Naive B cell (primary cell): ENCODE data around the gene EXOC8. TPM values are rescaled to one million over a fixed set of nuclear protein-coding genes. Genes with fewer than 3 reads are reported as not detected.

Experiments used
- ATAC-seq, 2 donors: fragments of 150-1000 bp; cut with Tn5 transposase; 2 replicates each; pipeline ENCODE4 v1.10.0; 2021; ENCODE audit warnings: low read depth in 2 of 2, mild to moderate bottlenecking in 2 of 2, moderate library complexity in 2 of 2
- DNase-seq: peaks from one replicate; pipeline ENCODE4 v3.0.0; 2022
- H3K27ac Mint-ChIP-seq, 6 donors: one replicate each; pipeline ENCODE4 v1.8.0; 2020 to 2022; ENCODE audit warnings: mild to moderate bottlenecking in 6 of 6, mixed read lengths in 6 of 6, moderate library complexity in 5 of 6, inconsistent platforms in 2 of 6
- H3K27me3 Mint-ChIP-seq, 3 donors: one replicate each; pipeline ENCODE4 v1.8.0; 2021 to 2022; ENCODE audit warnings: mixed read lengths in 3 of 3, mild to moderate bottlenecking in 1 of 3
- H3K36me3 Mint-ChIP-seq, 2 donors: one replicate each; pipeline ENCODE4 v1.8.0; 2020 to 2022; ENCODE audit warnings: mixed read lengths in 2 of 2, inconsistent platforms in 1 of 2, mild to moderate bottlenecking in 1 of 2
- H3K4me1 Mint-ChIP-seq, 3 donors: one replicate each; pipeline ENCODE4 v1.8.0; 2020 to 2022; ENCODE audit warnings: mixed read lengths in 3 of 3, inconsistent platforms in 1 of 3, mild to moderate bottlenecking in 1 of 3, moderate library complexity in 1 of 3
- H3K4me3 Mint-ChIP-seq, 8 donors: one replicate each; pipeline ENCODE4 v1.8.0; 2020 to 2022; ENCODE audit warnings: mild to moderate bottlenecking in 8 of 8, mixed read lengths in 8 of 8, moderate library complexity in 8 of 8, inconsistent platforms in 2 of 8
- H3K9me3 Mint-ChIP-seq, 7 donors: one replicate each; pipeline ENCODE4 v1.8.0; 2020 to 2022; ENCODE audit warnings: mixed read lengths in 7 of 7, mild to moderate bottlenecking in 5 of 7, inconsistent platforms in 2 of 7, moderate library complexity in 1 of 7
- polyA plus RNA-seq, 6 donors: library from polyadenylated mRNA; unstranded; fragments of 300-500 nt; fragmentation: Illumina TruSeq; gene quantifications; one replicate each; pipeline ENCODE4 v1.2.3, GENCODE V29; 2021; ENCODE audit warnings: low read depth in 6 of 6

EXOC8 gene
- 1 to 10 TPM; 3.2 to 6.0 (median 4.5) TPM for polyA plus RNA-seq

DNA sequence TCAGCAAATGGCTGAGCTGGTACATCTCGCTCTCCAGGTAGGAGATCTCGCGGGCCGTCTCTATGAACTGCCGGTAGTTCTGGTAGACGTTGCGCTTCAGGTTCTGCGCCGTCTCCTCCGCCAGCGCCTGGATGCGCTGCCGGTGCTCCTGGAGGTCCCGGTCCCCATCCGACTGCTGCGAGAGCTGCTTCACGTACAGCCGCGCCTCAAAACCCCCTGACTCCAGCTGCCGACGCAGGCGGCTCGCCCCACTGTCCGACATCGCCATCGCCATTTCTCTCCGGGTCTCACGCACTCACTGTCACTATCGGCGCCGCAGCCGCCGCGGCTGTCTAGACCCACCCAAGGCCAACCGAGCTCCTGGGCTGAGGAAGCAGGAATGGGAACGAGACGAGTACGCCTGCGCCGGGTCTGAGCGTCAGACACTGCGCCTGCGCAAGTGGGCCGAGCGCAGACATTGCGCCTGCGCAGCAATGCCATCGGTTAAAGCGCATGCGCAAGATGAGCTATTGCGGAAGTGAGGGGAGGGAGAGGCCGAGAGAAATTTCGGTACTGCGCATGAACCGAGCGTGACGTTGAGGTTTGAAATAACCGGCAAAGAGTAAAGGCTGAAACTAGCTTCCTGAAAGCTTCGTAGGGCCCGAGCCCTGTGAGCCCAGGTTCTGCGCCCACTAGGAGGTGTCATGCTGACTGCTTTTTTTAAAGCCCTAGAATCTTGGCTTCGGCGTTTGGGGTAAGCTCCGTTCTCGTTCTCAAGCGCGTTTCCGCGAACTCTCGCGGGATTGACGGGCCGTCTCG is at the start of gene EXOC8:
Gene EXOC8, minus strand, starts transcription at position 381 of the 798 bp plus-strand sequence. Its CDS starts 107 bp downstream, at position 274.
- DNase-seq, result peak; percentile 99
- H3K9me3 Mint-ChIP-seq, result no peaks in the 10 kb centered on the region
- H3K4me3 Mint-ChIP-seq, result peak within 1 kb of the TSS; percentile 90 to 100 (median 99)
- H3K4me1 Mint-ChIP-seq, result peaks cover 44 to 74% (median 44%) of the 10 kb centered on the region in 3 donors
- no peaks in the 10 kb centered on the region for H3K27me3 Mint-ChIP-seq
- H3K36me3 Mint-ChIP-seq, result peaks cover 5 to 8% of the 10 kb centered on the region in 2 donors
- peak; percentile 77 for ATAC-seq
- peak within 1 kb of the TSS; percentile 99 to 100 (median 100) for H3K27ac Mint-ChIP-seq

DNA sequence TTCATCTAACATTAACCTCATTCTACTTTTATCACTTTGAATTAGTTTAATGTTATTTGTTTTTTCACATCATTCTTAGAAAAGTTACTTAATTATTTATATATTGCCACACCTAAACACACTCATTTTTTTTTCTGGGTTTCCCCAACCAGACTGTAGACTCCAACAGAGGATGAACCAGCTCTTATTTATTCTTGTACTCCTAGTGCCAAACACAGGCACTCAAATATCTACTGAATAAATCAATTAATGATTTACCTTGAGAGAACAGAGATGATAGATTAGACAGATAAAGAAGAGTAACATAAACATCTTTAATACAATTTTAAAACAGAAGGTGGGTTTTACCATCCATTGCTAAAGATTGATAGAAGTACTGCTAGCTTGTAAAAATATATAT is 48.8 kb upstream of the EXOC8 start:
- DNase-seq (no peak), ATAC-seq (no peak)
- Mint-ChIP-seq H3K4me1 (peaks cover 20 to 47% (median 46%) of the 10 kb centered on the region in 3 donors), H3K9me3 (no peaks in the 10 kb centered on the region), H3K4me3 (no peak overlapping the region), H3K27me3 (no peaks in the 10 kb centered on the region), H3K27ac (no peak overlapping the region), H3K36me3 (peaks cover 0 to 6% of the 10 kb centered on the region in 2 donors)

- Mint-ChIP-seq H3K4me1 (peaks cover 15 to 43% (median 40%) of the 10 kb centered on the region in 3 donors), H3K27me3 (no peaks in the 10 kb centered on the region), H3K36me3 (peaks cover 0 to 6% of the 10 kb centered on the region in 2 donors), H3K4me3 (no peak overlapping the region), H3K27ac (no peak overlapping the region), H3K9me3 (no peaks in the 10 kb centered on the region)
- DNase-seq (no peak), ATAC-seq (no peak)
Measured at GRCh38 chr1:231385416-231385748, 47.7 kb upstream of the EXOC8 start.

- Mint-ChIP-seq H3K27ac (no peak overlapping the region), H3K4me3 (no peak overlapping the region), H3K36me3 (peaks cover 0 to under 1% of the 10 kb centered on the region in 2 donors), H3K4me1 (peaks cover 11 to 40% (median 37%) of the 10 kb centered on the region in 3 donors), H3K9me3 (no peaks in the 10 kb centered on the region), H3K27me3 (no peaks in the 10 kb centered on the region)
- DNase-seq, result no peak
- no peak for ATAC-seq
Measured at GRCh38 chr1:231384696-231385415, 47.2 kb upstream of the EXOC8 start.

DNA sequence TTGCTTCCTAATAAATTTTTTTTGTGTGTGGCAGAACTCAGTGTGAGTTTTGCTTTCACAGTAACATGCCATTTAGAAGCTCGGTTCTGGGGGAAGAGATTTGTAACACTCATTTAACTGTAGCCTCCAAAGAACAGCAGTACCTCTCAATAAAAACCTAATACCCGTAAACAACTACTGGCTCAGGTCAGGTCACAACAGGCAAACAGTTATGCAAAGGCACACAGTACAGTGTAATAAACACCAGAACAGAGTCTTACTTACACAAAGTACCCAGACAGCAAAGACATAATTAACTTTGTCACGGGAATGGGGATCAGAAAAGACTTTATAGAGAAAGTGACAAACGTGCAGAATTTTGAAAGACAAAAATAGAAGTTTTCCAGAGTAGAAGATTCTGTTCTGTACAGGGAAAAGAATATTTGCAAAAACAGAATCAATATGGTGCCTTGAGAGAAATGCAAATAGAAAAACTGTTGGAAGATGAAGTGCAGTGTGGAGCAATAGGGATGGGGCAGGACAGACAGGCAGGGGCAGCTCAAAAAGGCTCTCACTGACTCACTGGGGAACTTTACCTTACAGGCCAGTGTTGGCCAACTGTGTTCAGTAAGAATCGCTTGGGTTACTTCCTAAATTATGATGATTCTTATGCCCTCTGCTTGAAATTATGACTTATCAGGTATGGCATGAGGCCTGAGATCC is 45.7 kb upstream of the EXOC8 start:
- ATAC-seq, result no peak
- no peaks in the 10 kb centered on the region for H3K9me3 Mint-ChIP-seq
- H3K4me1 Mint-ChIP-seq, result peaks cover 23 to 43% (median 38%) of the 10 kb centered on the region in 3 donors
- DNase-seq, result no peak
- H3K4me3 Mint-ChIP-seq, result no peak overlapping the region
- H3K27ac Mint-ChIP-seq, result no peak overlapping the region
- H3K27me3 Mint-ChIP-seq, result no peaks in the 10 kb centered on the region
- H3K36me3 Mint-ChIP-seq, result no peaks in the 10 kb centered on the region

GRCh38 chr1:231382426-231382825 is 44.8 kb upstream of the EXOC8 start:
- no peak overlapping the region for H3K27ac Mint-ChIP-seq
- H3K36me3 Mint-ChIP-seq, result no peaks in the 10 kb centered on the region
- no peak overlapping the region for H3K4me3 Mint-ChIP-seq
- DNase-seq (no peak), ATAC-seq (no peak)
- H3K27me3 Mint-ChIP-seq, result no peaks in the 10 kb centered on the region
- no peaks in the 10 kb centered on the region for H3K9me3 Mint-ChIP-seq
- peaks cover 24 to 42% (median 37%) of the 10 kb centered on the region in 3 donors for H3K4me1 Mint-ChIP-seq

- Mint-ChIP-seq H3K36me3 (no peaks in the 10 kb centered on the region), H3K27ac (peak overlapping the region in 2 of 6 donors; percentile 60 to 61), H3K27me3 (no peaks in the 10 kb centered on the region), H3K9me3 (no peaks in the 10 kb centered on the region), H3K4me3 (no peak overlapping the region), H3K4me1 (peaks cover 29 to 44% (median 32%) of the 10 kb centered on the region in 3 donors)
- DNase-seq, result no peak
- ATAC-seq, result no peak
Measured at GRCh38 chr1:231381729-231382128, 44.1 kb upstream of the EXOC8 start.

DNA sequence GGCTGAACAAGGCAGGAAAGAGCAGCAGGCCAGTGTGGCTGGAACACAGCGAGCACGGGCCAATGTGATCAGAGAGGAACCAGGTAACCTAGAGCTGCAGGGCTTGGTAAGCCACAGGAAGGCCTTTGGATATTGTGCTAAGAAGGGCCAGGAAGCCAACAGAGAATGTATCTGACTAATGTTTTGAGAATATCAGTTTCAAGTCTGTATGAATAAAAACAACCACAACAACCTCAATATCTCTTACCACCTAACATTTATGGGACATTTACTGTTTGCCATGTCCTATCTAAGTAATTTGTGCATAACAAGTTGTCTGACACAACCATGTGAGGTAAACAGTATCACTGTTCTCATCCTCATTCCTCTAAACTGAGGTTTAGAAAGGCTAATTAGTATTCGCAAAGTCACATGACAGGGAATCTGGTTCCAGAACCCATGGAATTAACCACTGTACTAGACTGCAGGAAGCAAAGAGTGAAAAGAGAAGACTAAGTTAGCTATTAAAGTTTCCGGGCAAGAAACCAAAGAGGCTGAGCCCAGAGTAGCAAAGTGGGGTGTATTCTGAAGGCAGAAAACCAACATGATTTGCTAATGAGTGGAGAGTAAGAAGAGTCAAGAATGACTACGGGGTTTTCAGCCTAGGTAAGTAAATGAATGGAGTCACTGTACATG is 39.4 kb upstream of the EXOC8 start:
- no peak for DNase-seq
- H3K27me3 Mint-ChIP-seq, result no peaks in the 10 kb centered on the region
- H3K4me1 Mint-ChIP-seq, result peaks cover 32 to 48% (median 36%) of the 10 kb centered on the region in 3 donors
- no peak for ATAC-seq
- H3K4me3 Mint-ChIP-seq, result no peak overlapping the region
- H3K27ac Mint-ChIP-seq, result peak overlapping the region in 3 of 6 donors; percentile 8 to 35 (median 32)
- H3K36me3 Mint-ChIP-seq, result peaks cover 0 to 2% of the 10 kb centered on the region in 2 donors
- no peaks in the 10 kb centered on the region for H3K9me3 Mint-ChIP-seq

DNA sequence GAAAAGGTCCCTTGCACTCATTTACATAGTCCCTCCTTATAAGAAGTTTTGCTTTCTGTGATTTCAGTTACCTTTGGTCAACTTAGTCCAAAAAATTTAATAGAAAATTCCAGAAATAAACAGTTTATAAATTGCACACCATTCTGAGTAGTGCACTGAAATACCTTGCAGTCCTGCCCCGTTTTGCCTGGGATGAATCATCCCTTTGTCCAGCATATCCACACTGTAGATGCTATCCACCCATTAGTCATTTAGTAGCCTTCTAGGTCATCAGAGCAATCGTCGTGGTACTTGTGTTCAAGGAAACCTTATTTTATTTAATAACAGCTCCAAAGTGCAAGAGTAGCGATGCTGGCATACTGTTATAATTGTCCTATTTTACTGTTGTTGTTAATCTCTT is 38.4 kb upstream of the EXOC8 start:
- Mint-ChIP-seq H3K36me3 (peaks cover 0 to 3% of the 10 kb centered on the region in 2 donors), H3K27me3 (no peaks in the 10 kb centered on the region), H3K4me3 (no peak overlapping the region), H3K9me3 (no peaks in the 10 kb centered on the region), H3K27ac (no peak overlapping the region), H3K4me1 (peaks cover 29 to 42% (median 32%) of the 10 kb centered on the region in 3 donors)
- ATAC-seq (no peak), DNase-seq (no peak)

- no peaks in the 10 kb centered on the region for H3K27me3 Mint-ChIP-seq
- H3K36me3 Mint-ChIP-seq, result peaks cover 3 to 8% of the 10 kb centered on the region in 2 donors
- peaks cover 22 to 35% (median 26%) of the 10 kb centered on the region in 3 donors for H3K4me1 Mint-ChIP-seq
- no peaks in the 10 kb centered on the region for H3K9me3 Mint-ChIP-seq
- DNase-seq (no peak), ATAC-seq (no peak)
- H3K27ac Mint-ChIP-seq, result peak overlapping the region in 2 of 6 donors; percentile 52 to 83
- H3K4me3 Mint-ChIP-seq, result no peak overlapping the region
Measured at GRCh38 chr1:231374394-231374793, 36.7 kb upstream of the EXOC8 start.

DNA sequence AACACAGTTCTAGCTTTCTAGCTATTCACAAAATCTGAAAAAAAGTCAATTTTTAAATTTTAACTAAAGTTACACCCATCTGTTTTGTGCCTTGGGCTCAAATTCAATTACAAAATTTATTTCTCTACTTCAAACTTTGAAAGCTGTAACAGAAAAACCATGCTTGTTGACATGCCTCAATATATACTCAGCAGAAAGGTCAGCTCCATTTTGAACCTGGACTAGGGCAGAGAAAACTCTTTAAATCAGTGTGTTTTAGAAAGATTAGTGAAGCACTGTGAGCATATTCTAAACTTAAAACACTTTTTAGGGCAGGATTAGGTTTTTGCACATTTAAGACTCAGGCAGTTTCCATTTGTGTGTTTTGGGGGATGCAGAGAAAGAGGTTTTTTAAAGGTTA is 34.8 kb upstream of the EXOC8 start:
- Mint-ChIP-seq H3K9me3 (no peaks in the 10 kb centered on the region), H3K27me3 (no peaks in the 10 kb centered on the region), H3K4me3 (no peak overlapping the region), H3K4me1 (peaks cover 9 to 23% (median 10%) of the 10 kb centered on the region in 3 donors), H3K27ac (peak overlapping the region in 2 of 6 donors; percentile 0 to 30), H3K36me3 (peaks cover 8% of the 10 kb centered on the region in 2 donors)
- ATAC-seq (no peak), DNase-seq (no peak)

DNA sequence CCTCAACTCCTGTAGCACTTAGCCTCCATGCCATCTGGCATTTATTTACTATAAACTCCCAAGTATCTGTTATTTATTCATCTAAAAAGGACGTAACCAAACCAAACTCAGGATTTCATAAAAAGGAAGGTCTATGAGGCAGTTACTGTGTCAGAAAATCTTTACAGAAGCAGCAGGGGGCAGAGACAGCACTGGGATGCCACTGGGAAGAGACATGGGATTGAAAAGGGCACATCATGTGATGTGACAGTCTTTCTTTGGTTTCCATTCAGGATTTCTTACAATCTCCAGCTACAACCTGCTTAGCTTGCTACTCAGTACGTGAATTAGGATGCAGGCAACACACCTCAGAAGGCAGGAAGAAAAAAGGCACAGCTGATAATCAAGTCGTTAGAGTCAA is 31.6 kb upstream of the EXOC8 start:
- peak overlapping the region in 2 of 6 donors; percentile 3 to 41 for H3K27ac Mint-ChIP-seq
- H3K36me3 Mint-ChIP-seq, result peaks cover 8 to 14% of the 10 kb centered on the region in 2 donors

GRCh38 chr1:231364192-231364591 is 26.5 kb upstream of the EXOC8 start:
- H3K4me1 Mint-ChIP-seq, result peaks cover 0 to 4% (median 2%) of the 10 kb centered on the region in 3 donors
- DNase-seq (no peak), ATAC-seq (no peak)
- H3K27me3 Mint-ChIP-seq, result no peaks in the 10 kb centered on the region
- H3K9me3 Mint-ChIP-seq, result no peaks in the 10 kb centered on the region
- no peak overlapping the region for H3K4me3 Mint-ChIP-seq
- H3K36me3 Mint-ChIP-seq, result peaks cover 9 to 14% of the 10 kb centered on the region in 2 donors
- H3K27ac Mint-ChIP-seq, result peak overlapping the region in 1 of 6 donors; percentile 78

More for the DNA sequence above, 31.6 kb upstream of the EXOC8 start:
- no peak for DNase-seq
- ATAC-seq, result no peak
- Mint-ChIP-seq H3K4me3 (no peak overlapping the region), H3K4me1 (peaks cover 0 to 6% (median 2%) of the 10 kb centered on the region in 3 donors), H3K27me3 (no peaks in the 10 kb centered on the region), H3K9me3 (no peaks in the 10 kb centered on the region)
